ENCODE measurements around the gene PBX1.

- TF ChIP-seq, protein P1, sequence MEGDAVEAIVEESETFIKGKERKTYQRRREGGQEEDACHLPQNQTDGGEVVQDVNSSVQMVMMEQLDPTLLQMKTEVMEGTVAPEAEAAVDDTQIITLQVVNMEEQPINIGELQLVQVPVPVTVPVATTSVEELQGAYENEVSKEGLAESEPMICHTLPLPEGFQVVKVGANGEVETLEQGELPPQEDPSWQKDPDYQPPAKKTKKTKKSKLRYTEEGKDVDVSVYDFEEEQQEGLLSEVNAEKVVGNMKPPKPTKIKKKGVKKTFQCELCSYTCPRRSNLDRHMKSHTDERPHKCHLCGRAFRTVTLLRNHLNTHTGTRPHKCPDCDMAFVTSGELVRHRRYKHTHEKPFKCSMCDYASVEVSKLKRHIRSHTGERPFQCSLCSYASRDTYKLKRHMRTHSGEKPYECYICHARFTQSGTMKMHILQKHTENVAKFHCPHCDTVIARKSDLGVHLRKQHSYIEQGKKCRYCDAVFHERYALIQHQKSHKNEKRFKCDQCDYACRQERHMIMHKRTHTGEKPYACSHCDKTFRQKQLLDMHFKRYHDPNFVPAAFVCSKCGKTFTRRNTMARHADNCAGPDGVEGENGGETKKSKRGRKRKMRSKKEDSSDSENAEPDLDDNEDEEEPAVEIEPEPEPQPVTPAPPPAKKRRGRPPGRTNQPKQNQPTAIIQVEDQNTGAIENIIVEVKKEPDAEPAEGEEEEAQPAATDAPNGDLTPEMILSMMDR (conservative IDR thresholded peaks at IDR 0.05; ENCODE audit: low read depth, low read length) = no peak
- no peak for TF ChIP-seq EZH2 (IDR thresholded peaks at IDR 0.05; ENCODE audit: low read length, unreplicated experiment)
Observed at GRCh38 chr1:164841702-164842465, 282.9 kb downstream of the PBX1 start.
